Gastrocnemius medialis (tissue), 4 donors: ENCODE data around the gene PPP1R12B.

ENCODE experiments used
- POLR2A ChIP-seq, 2 donors: fragments of 450-650 bp; IDR thresholded peaks; one replicate each; pipeline ENCODE4 v1.6.1; 2017; ENCODE audit warnings: antibody characterized with exemption in 2 of 2, mild to moderate bottlenecking in 2 of 2, moderate library complexity in 2 of 2
- TF ChIP-seq, protein P1 (sequence below), 5 experiments: fragments of 450-650 bp in 3 of 5; fragments of 200-600 bp in 2 of 5; sonication (generic) in 2 of 5; IDR thresholded peaks in 4 of 5; conservative IDR thresholded peaks in 1 of 5; 1 replicate in 4 of 5; 2 replicates in 1 of 5; pipeline ENCODE4 v1.5.1; 2016 to 2019; ENCODE audit warnings: antibody characterized with exemption in 5 of 5, mild to moderate bottlenecking in 3 of 5, moderate library complexity in 3 of 5

DNA sequence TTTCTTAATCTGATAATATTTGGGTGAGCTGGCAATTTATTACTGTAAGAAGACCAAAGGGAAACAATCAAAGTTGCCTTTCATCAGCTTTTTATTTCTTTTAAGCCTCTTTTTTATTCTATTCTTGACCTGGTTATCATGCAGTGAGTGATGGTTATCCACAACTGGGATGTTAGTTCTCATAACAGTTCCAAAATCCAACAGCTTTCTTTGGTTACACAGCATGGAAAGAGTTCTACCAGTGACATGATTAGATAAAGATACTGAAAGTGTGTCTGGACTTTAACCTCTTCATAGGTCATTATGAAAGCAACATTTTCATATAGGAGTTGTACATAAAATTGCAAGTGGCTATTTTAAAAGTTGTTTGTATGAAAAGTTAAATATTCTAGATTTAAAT lies 198.7 kb downstream of the PPP1R12B start:
- TF ChIP-seq, protein P1, sequence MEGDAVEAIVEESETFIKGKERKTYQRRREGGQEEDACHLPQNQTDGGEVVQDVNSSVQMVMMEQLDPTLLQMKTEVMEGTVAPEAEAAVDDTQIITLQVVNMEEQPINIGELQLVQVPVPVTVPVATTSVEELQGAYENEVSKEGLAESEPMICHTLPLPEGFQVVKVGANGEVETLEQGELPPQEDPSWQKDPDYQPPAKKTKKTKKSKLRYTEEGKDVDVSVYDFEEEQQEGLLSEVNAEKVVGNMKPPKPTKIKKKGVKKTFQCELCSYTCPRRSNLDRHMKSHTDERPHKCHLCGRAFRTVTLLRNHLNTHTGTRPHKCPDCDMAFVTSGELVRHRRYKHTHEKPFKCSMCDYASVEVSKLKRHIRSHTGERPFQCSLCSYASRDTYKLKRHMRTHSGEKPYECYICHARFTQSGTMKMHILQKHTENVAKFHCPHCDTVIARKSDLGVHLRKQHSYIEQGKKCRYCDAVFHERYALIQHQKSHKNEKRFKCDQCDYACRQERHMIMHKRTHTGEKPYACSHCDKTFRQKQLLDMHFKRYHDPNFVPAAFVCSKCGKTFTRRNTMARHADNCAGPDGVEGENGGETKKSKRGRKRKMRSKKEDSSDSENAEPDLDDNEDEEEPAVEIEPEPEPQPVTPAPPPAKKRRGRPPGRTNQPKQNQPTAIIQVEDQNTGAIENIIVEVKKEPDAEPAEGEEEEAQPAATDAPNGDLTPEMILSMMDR (IDR thresholded peaks at IDR 0.05 in 4 of 5, conservative IDR thresholded peaks at IDR 0.05 in 1 of 5) = no peak
- TF ChIP-seq POLR2A (IDR thresholded peaks at IDR 0.05) = no peak
